Neuronal stem cell (in vitro differentiated cells): ENCODE measurements around the gene MTX1.
A peak's percentile ranks its signal among the peaks of the same experiment; 100 is the strongest.

Experiments
- DNase-seq: peaks from one replicate; pipeline ENCODE4 v3.0.0-alpha.2; 2013; ENCODE audit warnings: low spot score
- H2AFZ ChIP-seq: one replicate; pipeline ENCODE4 v1.6.1; 2013; ENCODE audit warnings: mild to moderate bottlenecking, low read length, inconsistent platforms
- H2AK5ac ChIP-seq: 2 replicates; pipeline ENCODE4 v1.6.1; 2013; ENCODE audit warnings: low read depth, mild to moderate bottlenecking, inconsistent platforms, low read length, moderate library complexity, mixed read lengths
- H2BK120ac ChIP-seq: 2 replicates; pipeline ENCODE4 v1.6.1; 2013; ENCODE audit warnings: low read depth, mild to moderate bottlenecking, inconsistent platforms, low read length, moderate library complexity, mixed read lengths
- H2BK12ac ChIP-seq: one replicate; pipeline ENCODE4 v1.6.1; 2013; ENCODE audit warnings: low read length, inconsistent platforms
- H2BK15ac ChIP-seq: 2 replicates; pipeline ENCODE4 v1.6.1; 2013; ENCODE audit warnings: mild to moderate bottlenecking, low read length, inconsistent platforms, mixed read lengths
- H2BK5ac ChIP-seq: one replicate; pipeline ENCODE4 v1.6.1; 2013; ENCODE audit warnings: inconsistent platforms, mild to moderate bottlenecking, low read length, moderate library complexity
- H3K14ac ChIP-seq: one replicate; pipeline ENCODE4 v1.6.1; 2013; ENCODE audit warnings: low read length, inconsistent platforms
- H3K18ac ChIP-seq: 2 replicates; pipeline ENCODE4 v1.6.1; 2013; ENCODE audit warnings: low read length, inconsistent platforms
- H3K23ac ChIP-seq: 2 replicates; pipeline ENCODE4 v1.6.1; 2013; ENCODE audit warnings: low read depth, mild to moderate bottlenecking, mixed read lengths, low read length, inconsistent platforms; ENCODE audit not compliant: poor library complexity
- H3K27ac ChIP-seq: replicated peaks from 3 replicates; pipeline ENCODE4 v1.5.1; 2013; ENCODE audit warnings: low read length, inconsistent platforms
- H3K27me3 ChIP-seq, 3 experiments: 2 replicates each; pipeline ENCODE4 v1.6.1; 2013; ENCODE audit warnings: low read length in 3 of 3, mild to moderate bottlenecking in 2 of 3, inconsistent platforms in 1 of 3, low read depth in 1 of 3, mixed read lengths in 1 of 3, moderate library complexity in 1 of 3; ENCODE audit not compliant: control insufficient read depth in 3 of 3, insufficient read depth in 3 of 3
- H3K36me3 ChIP-seq, 2 donors: replicated peaks in 1 of 2; 2 replicates each; pipeline ENCODE4 v1.6.1; 2013; ENCODE audit warnings: low read length in 2 of 2; ENCODE audit not compliant: control insufficient read depth in 2 of 2, insufficient read depth in 2 of 2
- H3K4ac ChIP-seq: 2 replicates; pipeline ENCODE4 v1.6.1; 2013; ENCODE audit warnings: inconsistent platforms, mild to moderate bottlenecking, low read length, moderate library complexity
- H3K4me1 ChIP-seq, 2 donors: 1 replicate in 1 of 2; 2 replicates in 1 of 2; pipeline ENCODE4 v1.6.1; 2013; ENCODE audit warnings: low read length in 2 of 2, low read depth in 1 of 2; ENCODE audit not compliant: control insufficient read depth in 2 of 2, insufficient read depth in 1 of 2
- H3K4me2 ChIP-seq: one replicate; pipeline ENCODE4 v1.6.1; 2013; ENCODE audit warnings: mild to moderate bottlenecking, low read length, inconsistent platforms; ENCODE audit not compliant: insufficient read depth, poor library complexity, severe bottlenecking
- H3K4me3 ChIP-seq, 2 donors: 2 replicates each; pipeline ENCODE4 v1.5.1; 2013; ENCODE audit warnings: low read length in 2 of 2, mild to moderate bottlenecking in 2 of 2, inconsistent platforms in 1 of 2, moderate library complexity in 1 of 2
- H3K79me1 ChIP-seq: one replicate; pipeline ENCODE4 v1.6.1; 2013; ENCODE audit warnings: low read depth, mild to moderate bottlenecking, inconsistent platforms, low read length, moderate library complexity
- H3K9ac ChIP-seq: one replicate; pipeline ENCODE4 v1.6.1; 2013; ENCODE audit warnings: mild to moderate bottlenecking, low read depth, low read length, inconsistent platforms; ENCODE audit not compliant: poor library complexity
- H3K9me3 ChIP-seq, 2 donors: replicated peaks in 1 of 2; 2 replicates each; pipeline versions ENCODE3 to v1.6.1; 2013; ENCODE audit warnings: low read length in 2 of 2, mild to moderate bottlenecking in 2 of 2, inconsistent platforms in 1 of 2, low read depth in 1 of 2, mixed read lengths in 1 of 2, moderate library complexity in 1 of 2; ENCODE audit not compliant: control insufficient read depth in 2 of 2, insufficient read depth in 1 of 2
- H4K8ac ChIP-seq: one replicate; pipeline ENCODE4 v1.6.1; 2013; ENCODE audit warnings: low read depth, mild to moderate bottlenecking, inconsistent platforms, low read length, moderate library complexity
- H4K91ac ChIP-seq: one replicate; pipeline ENCODE4 v1.6.1; 2013; ENCODE audit warnings: low read length, low read depth, mild to moderate bottlenecking, inconsistent platforms; ENCODE audit not compliant: poor library complexity
- WGBS, 2 donors: extraction: QIAGEN DNeasy Blood & Tissue Kit; methylation state at CpG; one replicate each; pipeline ENCODE4 v1.1.7; 2013; ENCODE audit warnings: missing lambda C conversion rate in 2 of 2, mixed read lengths in 1 of 2; ENCODE audit not compliant: insufficient read length in 2 of 2, insufficient replicate concordance in 1 of 2; ENCODE audit errors: extremely low coverage in 2 of 2; 5-methylcytosine and 5-hydroxymethylcytosine counted together

The MTX1 gene

DNA sequence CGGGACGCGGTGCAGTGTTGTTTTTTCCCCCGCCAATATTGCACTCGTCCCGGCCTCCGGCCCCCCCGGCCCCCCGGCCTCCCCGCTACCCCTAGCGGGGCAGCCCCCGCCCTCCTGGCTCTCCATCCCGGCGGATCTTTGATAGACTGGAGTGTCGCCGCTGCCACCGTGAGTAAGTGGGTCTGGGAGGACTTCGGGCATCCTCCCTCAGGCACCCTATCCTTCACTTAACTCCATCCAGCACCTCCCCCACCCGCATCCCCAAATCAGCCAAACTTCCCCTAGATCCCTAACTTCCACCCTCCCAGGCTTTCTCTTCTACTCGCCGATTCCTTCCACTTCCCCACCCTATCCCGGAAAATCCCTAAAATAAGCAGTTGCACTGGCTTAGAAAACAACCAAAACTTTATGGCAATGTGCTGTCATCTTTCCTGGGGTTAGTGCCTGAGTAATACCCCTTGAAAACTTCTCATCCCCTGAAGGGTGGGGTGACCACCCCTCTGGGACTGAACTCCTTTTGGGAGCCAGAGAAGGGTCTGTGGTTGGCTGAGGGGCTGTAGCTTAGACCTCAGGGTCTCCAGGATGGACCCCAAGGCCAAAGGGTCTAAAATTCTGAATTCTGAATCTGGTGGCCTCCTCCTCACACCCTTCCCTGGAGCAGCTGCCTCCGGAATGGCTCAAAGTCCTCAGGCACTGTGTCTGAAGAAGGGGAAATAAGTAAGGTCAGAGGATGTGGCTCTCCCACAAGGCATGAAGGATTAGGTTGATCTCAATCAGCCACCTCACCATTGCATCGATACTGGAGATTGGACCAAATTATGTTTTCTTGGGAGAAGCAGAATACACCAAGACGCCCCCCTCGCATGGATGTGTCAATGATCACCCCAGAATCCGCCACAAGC lies 13.0 kb upstream of the MTX1 start:
- WGBS, 2 donors = no CpG with 5 or more reads among the region's 27 CpGs
- Histone ChIP-seq H3K4me1 (peaks cover 33 to 34% of the 10 kb centered on the region in 2 donors), H4K91ac (peak overlapping the region; percentile 32), H4K8ac (no peak overlapping the region), H3K27me3 (no peaks in the 10 kb centered on the region), H3K23ac (no peak overlapping the region), H2BK12ac (no peak overlapping the region), H3K4ac (no peak overlapping the region), H2BK5ac (peak overlapping the region; percentile 77), H3K9me3 (peaks cover 0 to 2% of the 10 kb centered on the region in 2 donors), H3K18ac (peak overlapping the region; percentile 94), H2BK15ac (no peak overlapping the region), H3K79me1 (peaks cover 14% of the 10 kb centered on the region), H2AFZ (no peak overlapping the region), H3K36me3 (peaks cover 34 to 48% of the 10 kb centered on the region in 2 donors), H2BK120ac (no peak overlapping the region), H3K9ac (peak overlapping the region; percentile 87), H3K4me3 (peak overlapping the region; percentile 66 to 98), H2AK5ac (peak overlapping the region; percentile 57), H3K4me2 (peak overlapping the region; percentile 76), H3K14ac (no peak overlapping the region), H3K27ac (peak overlapping the region; percentile 86)
- no peak for DNase-seq

DNA sequence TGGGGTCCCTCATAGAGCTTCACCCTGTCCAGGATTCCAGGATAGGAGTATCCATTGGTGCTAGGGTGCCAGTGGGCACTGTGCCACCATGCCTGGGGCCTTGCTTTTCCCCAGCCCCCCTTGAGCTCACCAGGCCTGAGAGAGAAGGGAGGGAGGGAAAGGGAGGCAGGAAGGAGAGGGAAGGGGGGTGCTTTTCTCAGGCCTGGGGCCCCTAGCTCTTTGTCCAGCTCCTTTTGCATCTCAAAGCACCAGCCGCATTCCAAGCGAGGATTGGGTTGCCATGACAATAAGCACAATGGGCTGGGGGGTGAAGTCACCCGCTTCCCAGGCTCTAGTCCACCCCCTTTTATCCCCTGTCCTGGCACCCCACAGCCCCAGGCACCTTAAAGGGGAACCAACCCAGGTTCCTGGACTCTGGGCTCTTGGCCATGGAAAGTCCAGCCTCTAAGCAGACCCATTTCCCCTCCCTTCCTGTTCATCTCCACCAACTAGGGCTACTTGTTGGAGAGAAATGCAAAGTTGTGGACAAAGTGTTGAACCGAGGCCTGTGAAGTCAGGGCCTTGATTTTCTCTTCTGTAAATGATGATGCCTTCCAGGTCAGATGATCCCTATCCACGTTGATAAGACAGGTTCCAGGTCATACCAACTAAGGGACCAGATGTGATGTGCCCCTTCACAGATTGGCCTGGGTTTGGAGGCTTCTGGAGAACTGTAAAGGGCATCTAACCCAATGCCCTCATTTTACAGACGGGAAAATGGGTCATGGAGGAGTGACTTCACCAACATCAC lies 12.2 kb upstream of the MTX1 start:
- Histone ChIP-seq H3K4me2 (peak overlapping the region; percentile 76), H2AK5ac (peak overlapping the region; percentile 96), H2BK5ac (peak overlapping the region; percentile 77), H3K27ac (peak overlapping the region; percentile 86), H3K79me1 (peaks cover 14% of the 10 kb centered on the region), H3K36me3 (peaks cover 42 to 57% of the 10 kb centered on the region in 2 donors), H2BK120ac (no peak overlapping the region), H3K4ac (peak overlapping the region; percentile 40), H2BK15ac (no peak overlapping the region), H4K91ac (no peak overlapping the region), H3K4me3 (peak overlapping the region; percentile 66 to 98), H3K18ac (peak overlapping the region; percentile 80), H4K8ac (no peak overlapping the region), H2BK12ac (no peak overlapping the region), H3K9ac (peak overlapping the region; percentile 94), H3K9me3 (peaks cover 0 to 2% of the 10 kb centered on the region in 2 donors), H3K14ac (no peak overlapping the region), H3K4me1 (peaks cover 34 to 35% of the 10 kb centered on the region in 2 donors), H2AFZ (no peak overlapping the region), H3K23ac (no peak overlapping the region), H3K27me3 (no peaks in the 10 kb centered on the region)
- peak; percentile 92 for DNase-seq
- no CpG with 5 or more reads among the region's 6 CpGs for WGBS, 2 donors

DNA sequence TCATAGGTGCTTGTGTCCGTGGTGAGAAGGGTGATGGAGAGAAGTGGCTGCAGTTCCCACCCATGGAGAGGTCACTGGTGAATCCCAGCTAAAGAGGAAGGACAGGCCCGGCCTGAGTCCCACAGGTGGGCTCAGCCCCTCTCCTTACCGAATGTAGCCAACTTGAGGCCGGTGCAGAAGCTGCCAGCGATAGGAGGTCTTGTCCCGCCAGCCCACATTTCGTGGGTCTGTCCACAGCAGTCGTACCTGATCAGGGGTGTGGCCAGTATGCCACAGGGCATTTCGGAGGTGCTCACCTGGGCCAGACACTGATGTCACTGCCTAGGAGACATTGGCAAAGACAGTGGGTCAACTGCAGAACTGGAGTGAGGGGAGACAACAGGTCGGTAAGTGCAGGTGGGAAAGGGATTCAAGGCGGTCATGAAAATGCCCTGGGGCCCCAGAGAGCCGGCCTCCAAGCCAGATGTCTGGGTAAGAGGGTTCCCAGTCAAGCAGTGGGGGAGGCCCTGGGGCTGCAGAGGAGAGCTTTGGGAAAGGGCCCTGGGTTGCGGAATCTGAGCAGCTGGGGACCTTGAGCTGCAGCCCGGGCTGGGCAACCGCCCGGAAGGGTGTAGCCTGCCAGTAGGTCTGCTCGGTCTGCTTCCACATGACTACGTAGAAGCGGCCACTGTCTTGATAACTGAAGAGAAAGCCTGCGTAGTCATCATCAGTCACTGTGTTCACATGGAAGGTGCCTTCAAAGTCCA lies 11.4 kb upstream of the MTX1 start:
- no CpG with 5 or more reads among the region's 20 CpGs for WGBS, 2 donors
- Histone ChIP-seq H3K27me3 (no peaks in the 10 kb centered on the region), H2BK12ac (peak overlapping the region; percentile 86), H2BK15ac (peak overlapping the region; percentile 61), H2BK5ac (peak overlapping the region; percentile 25), H2AFZ (no peak overlapping the region), H3K27ac (peak overlapping the region; percentile 84), H3K9ac (peak overlapping the region; percentile 94), H4K8ac (no peak overlapping the region), H3K14ac (peak overlapping the region; percentile 59), H3K79me1 (peaks cover 14% of the 10 kb centered on the region), H3K36me3 (peaks cover 50 to 64% of the 10 kb centered on the region in 2 donors), H2AK5ac (peak overlapping the region; percentile 96), H3K18ac (peak overlapping the region; percentile 53), H3K9me3 (peaks cover 0 to 2% of the 10 kb centered on the region in 2 donors), H4K91ac (no peak overlapping the region), H3K4ac (peak overlapping the region; percentile 40), H3K4me2 (peak overlapping the region; percentile 76), H3K23ac (peak overlapping the region; percentile 45), H3K4me1 (peaks cover 32 to 35% of the 10 kb centered on the region in 2 donors), H2BK120ac (no peak overlapping the region), H3K4me3 (peak overlapping the region; percentile 66 to 79)
- DNase-seq = no peak
